GF-D8 (cell line): ENCODE measurements around the gene CLDN7.

Source experiments
- DNase-seq: peaks from one replicate; lab custom pipeline; 2025; lab: John Stamatoyannopoulos, UW

The CLDN7 gene

DNA sequence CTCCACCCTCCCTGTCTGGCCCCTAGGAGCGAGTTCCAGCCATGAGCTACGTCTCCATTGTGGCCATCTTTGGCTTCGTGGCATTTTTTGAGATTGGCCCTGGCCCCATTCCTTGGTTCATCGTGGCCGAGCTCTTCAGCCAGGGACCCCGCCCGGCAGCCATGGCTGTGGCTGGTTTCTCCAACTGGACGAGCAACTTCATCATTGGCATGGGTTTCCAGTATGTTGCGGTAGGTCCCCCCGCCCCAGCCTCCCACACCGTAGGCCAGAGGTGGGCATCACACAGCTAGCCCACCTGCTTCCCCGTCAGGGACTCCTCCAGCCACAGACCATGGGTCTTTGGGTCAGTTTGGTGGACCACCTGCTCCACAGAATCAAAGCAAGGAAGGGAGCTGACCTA is 23.4 kb upstream of the CLDN7 start:
- DNase-seq = no peak

- DNase-seq = no peak
Measured at GRCh38 chr17:7284911-7285310, 22.6 kb upstream of the CLDN7 start.

DNA sequence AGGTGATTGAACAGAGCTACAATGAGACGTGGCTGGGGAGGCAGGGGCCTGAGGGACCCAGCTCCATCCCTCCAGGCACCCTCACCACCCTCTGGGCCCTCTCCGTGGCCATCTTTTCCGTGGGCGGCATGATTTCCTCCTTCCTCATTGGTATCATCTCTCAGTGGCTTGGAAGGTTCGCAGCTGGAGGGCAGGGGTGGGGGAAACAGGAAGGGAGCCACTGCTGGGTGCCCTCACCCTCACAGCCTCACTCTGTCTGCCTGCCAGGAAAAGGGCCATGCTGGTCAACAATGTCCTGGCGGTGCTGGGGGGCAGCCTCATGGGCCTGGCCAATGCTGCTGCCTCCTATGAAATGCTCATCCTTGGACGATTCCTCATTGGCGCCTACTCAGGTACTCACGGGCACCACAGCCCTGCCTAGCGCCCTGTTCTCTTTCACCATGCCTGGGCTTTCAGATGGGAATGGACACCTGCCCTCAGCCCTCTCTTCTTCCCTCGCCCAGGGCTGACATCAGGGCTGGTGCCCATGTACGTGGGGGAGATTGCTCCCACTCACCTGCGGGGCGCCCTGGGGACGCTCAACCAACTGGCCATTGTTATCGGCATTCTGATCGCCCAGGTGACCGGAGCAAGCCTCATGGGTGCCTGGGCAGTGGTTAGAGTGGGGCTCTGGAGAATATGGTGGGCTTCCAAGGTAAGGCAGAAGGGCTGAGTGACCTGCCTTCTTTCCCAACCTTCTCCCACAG is 21.4 kb upstream of the CLDN7 start:
- no peak for DNase-seq

DNA sequence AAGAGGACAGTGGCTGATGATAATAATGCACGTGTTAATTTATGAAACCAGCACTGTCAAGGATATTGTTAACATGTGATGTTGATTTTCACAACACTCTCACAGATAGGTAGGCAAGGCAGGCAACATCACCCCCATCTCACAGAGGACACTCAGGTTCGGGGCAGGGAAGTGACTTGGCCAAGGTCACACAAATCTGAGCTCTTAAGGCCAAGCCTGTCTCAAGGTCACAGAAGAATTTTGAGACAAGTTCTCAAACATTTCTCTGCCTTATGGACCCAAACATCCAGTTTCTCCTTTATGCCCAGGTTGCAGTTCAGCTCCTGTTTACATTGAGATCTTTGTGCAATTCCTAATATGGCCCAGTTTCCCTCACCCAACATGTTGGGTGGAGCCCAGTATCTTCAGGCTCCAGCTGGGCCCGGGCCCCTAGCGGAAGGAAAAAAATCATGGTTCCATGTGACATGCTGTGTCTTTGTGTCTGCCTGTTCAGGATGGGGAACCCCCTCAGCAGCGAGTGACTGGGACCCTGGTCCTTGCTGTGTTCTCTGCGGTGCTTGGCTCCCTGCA is 20.6 kb upstream of the CLDN7 start:
- no peak for DNase-seq

DNA sequence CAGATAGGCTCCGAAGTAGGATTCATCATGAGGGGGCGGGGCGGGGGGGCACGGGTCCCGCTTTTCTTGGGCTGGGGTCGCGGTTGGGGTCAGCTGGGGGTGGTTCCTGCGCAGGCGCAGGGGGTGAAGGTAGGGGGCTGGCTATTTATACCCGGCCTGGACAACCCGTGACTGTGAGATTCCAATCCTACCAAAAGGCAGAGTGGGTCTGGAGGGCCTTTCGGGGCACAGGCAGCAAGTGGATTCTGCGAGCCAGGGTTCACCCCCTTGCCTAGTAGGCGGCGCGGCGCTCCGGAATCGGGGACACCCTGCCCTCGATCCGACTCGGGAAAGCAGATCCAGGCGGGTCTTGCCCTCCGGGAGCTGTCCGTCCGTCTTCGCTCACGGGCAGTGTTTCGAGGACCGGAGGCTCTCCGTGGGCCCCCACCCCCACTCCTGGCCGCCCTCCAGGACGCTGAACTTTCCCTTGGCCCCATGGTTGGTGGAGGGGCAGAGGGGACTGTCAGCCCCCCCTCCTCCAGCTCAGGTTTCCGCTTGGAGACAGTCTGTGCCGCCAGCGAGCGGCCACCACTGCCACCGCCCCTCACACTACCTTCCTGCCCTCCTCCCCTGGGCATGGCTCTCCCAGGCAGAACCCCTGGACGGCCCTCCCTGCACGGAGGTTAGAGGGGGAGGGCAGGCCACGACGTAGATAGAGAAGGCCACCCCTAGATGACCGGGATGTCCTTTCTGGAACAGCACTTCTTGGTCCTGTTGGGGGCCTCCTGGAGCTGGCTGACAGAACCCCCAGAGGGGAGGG is 19.9 kb upstream of the CLDN7 start:
- no peak for DNase-seq

GRCh38 chr17:7281074-7281952 is 19.0 kb upstream of the CLDN7 start, which contains the start of gene SLC2A4:
SLC2A4 (plus strand) TSS chr17:7281718; CDS start chr17:7281935, 217 bp downstream.
- peak; percentile 57 for DNase-seq

GRCh38 chr17:7280519-7281073 is 18.3 kb upstream of the CLDN7 start:
- DNase-seq = peak; percentile 46

DNA sequence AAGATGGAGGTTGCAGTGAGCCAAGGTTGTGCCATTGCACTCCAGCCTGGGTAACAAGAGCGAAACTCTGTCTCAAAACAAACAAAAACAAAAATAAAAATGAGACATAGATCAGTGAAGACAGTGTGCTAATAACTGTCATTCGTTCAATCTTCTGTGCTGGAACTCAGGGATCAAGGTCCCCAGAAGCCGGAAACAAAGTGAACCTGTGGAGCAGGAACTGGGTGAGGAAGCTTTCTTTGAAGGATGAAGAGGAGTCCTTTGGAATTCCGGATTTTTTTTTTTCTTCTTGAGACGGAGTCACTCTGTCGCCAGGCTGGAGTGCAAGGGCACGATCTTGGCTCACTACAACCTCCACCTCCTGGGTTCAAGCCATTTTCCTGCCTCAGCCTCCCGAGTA is 17.2 kb upstream of the CLDN7 start:
- DNase-seq = no peak

- no peak for DNase-seq
Measured at GRCh38 chr17:7266784-7267183, 4.5 kb upstream of the CLDN7 start.

GRCh38 chr17:7263801-7264078 is 1.5 kb upstream of the CLDN7 start:
- no peak for DNase-seq

GRCh38 chr17:7262935-7263800 is 890 bp upstream of the CLDN7 start:
- no peak for DNase-seq

- no peak for DNase-seq
Measured at GRCh38 chr17:7261379-7262191, 693 bp downstream of the CLDN7 start.

DNA sequence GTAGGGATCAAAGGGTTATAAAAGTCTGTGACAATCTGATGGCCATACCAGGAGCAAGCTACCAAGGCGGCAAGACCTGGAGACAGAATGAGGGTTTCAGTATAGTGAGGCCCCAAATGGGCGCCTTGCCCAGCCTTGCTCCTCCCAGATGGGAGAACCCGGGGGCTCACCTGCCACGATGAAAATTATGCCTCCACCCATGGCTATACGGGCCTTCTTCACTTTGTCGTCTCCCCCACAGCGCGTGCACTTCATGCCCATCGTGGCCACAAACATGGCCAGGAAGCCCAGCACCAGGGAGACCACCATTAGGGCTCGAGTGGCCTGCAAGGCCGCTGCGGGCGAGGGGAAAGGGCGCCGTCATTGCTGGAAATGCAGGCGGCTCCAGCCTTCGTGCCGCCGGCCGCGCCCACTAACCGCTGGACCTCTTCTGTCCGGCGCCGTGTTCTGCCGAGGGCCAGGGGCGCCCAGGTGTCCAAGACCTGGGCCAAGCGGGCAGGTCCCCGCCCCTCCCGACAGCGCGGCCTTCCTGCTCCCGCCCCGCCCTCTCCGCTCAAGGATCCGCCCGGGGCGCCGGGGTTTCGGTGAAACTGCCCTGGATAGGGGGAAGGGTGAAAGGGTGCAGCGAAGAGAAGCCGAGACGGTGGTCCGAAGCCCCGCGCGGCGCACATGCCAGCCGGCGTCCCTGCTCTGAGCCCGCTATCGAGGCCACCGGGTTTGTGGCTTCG is 1.5 kb downstream of the CLDN7 start:
- no peak for DNase-seq

DNA sequence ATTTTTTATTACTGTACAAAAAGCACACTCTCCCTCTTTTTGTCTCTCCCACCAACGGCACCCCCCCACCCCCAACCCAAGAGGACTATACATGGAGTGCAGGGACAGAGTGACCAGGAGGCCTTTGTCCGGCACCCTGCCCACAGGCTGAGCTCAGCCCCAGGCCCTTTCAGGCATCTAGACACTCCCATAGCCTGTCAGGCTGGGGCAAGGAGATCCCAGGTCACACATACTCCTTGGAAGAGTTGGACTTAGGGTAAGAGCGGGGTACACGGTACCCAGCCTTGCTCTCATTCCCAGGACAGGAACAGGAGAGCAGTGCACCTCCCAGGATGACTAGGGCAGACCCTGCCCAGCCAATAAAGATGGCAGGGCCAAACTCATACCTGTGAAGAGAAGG is 2.1 kb downstream of the CLDN7 start:
- no peak for DNase-seq

DNA sequence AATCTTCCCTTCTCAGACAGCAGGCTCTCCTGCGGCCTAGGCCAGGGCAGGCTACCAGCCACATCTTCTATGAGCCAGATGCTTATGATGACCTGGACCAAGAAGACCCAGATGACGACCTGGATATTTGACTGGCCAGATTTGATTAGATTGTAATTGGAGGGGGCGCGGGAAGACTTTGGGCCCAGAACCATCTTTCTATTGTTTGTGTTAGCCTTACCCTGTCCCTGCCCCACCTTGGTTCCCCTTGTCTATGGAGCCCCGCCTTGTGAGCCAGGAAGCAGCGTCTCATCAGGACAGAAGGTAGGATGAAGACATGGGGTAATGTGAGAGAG is 2.8 kb downstream of the CLDN7 start:
- DNase-seq = no peak

GRCh38 chr17:7258731-7259554 is 3.3 kb downstream of the CLDN7 start:
- DNase-seq = no peak

GRCh38 chr17:7256766-7257456 is 5.4 kb downstream of the CLDN7 start:
- no peak for DNase-seq

DNA sequence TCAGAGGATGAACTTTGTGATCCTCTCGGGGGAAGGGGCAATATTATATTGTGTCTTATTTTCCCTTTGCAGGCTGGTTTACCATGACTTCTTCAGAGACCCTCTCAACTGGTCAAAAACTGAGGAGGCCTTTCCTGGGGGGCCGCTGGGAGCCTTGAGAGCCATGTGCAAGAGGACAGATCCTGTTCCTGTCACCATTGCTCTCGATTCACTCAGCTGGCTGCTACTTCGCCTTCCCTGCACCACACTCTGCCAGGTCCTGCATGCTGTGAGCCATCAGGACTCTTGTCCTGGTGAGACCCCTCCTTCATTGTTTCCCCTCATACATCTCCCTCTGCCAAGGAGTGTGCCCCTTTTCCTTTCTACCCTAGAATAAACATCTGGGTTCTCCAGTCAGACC is 7.8 kb downstream of the CLDN7 start:
- no peak for DNase-seq
